SK-N-SH treated with all-trans-retinoic acid at 6 μM for 48 hours (cell line): ENCODE measurements around the gene EFHD1.
A peak's percentile ranks its signal among the peaks of the same experiment; 100 is the strongest.
"Not testable (repeated sequence)": the region's sequence is repeated elsewhere in the genome, so short reads cannot be mapped to it uniquely, and the experiment has no call there.

Experiments used
- ATAC-seq: fragments of 200-7000 bp; cut with Tn5 transposase; 3 replicates; pipeline ENCODE4 v1.9.1; 2020; ENCODE audit warnings: mild to moderate bottlenecking, moderate library complexity
- CSDC2 ChIP-seq: fragments of 250-450 bp; sonication (Bioruptor Pico); IDR thresholded peaks from 2 replicates; pipeline ENCODE4 v1.5.0; 2020; ENCODE audit warnings: mild to moderate bottlenecking, moderate library complexity
- ESRRG ChIP-seq: fragments of 250-450 bp; sonication (Bioruptor Pico); IDR thresholded peaks from 2 replicates; pipeline ENCODE4 v1.6.1; 2021; ENCODE audit warnings: mild to moderate bottlenecking
- GLIS3 ChIP-seq: fragments of 250-450 bp; sonication (Bioruptor Pico); IDR thresholded peaks from 2 replicates; pipeline ENCODE4 v1.5.0; 2020; ENCODE audit warnings: mild to moderate bottlenecking, moderate library complexity
- ISL1 ChIP-seq: fragments of 250-450 bp; sonication (Bioruptor Pico); IDR thresholded peaks from 2 replicates; pipeline ENCODE4 v2.1.2; 2022; ENCODE audit warnings: mild to moderate bottlenecking, moderate library complexity
- OSR1 ChIP-seq: fragments of 250-450 bp; sonication (Bioruptor Pico); IDR thresholded peaks from 2 replicates; pipeline ENCODE4 v1.8.0; 2022; ENCODE audit warnings: moderate library complexity, mild to moderate bottlenecking, inconsistent platforms
- PPARA ChIP-seq: fragments of 250-450 bp; sonication (Bioruptor Pico); IDR thresholded peaks from 2 replicates; pipeline ENCODE4 v1.5.0; 2020; ENCODE audit warnings: mild to moderate bottlenecking, borderline replicate concordance
- RARB ChIP-seq: fragments of 250-450 bp; sonication (Bioruptor Pico); IDR thresholded peaks from 2 replicates; pipeline ENCODE4 v1.8.0; 2021; ENCODE audit warnings: mild to moderate bottlenecking, moderate library complexity
- SNAI2 ChIP-seq: fragments of 250-450 bp; sonication (Bioruptor Pico); IDR thresholded peaks from 2 replicates; pipeline ENCODE4 v1.5.0; 2020; ENCODE audit warnings: mild to moderate bottlenecking, moderate library complexity
- TCF4 ChIP-seq: fragments of 250-450 bp; sonication (Bioruptor Pico); IDR thresholded peaks from 2 replicates; pipeline ENCODE4 v1.8.0; 2021; ENCODE audit warnings: mild to moderate bottlenecking, moderate library complexity, borderline replicate concordance
- TOX ChIP-seq: fragments of 250-450 bp; sonication (Bioruptor Pico); IDR thresholded peaks from 2 replicates; pipeline ENCODE4 v1.8.0; 2021; ENCODE audit warnings: mild to moderate bottlenecking, moderate library complexity, borderline replicate concordance
- ZC3H10 ChIP-seq: fragments of 250-450 bp; sonication (Bioruptor Pico); IDR thresholded peaks from 2 replicates; pipeline ENCODE4 v1.5.1; 2021; ENCODE audit warnings: mild to moderate bottlenecking, moderate library complexity
- ZFP3 ChIP-seq: fragments of 250-450 bp; sonication (Bioruptor Pico); IDR thresholded peaks from 2 replicates; pipeline ENCODE4 v1.5.0; 2020; ENCODE audit warnings: mild to moderate bottlenecking, moderate library complexity
- ZNF565 ChIP-seq: fragments of 450-650 bp; formaldehyde crosslinking; conservative IDR thresholded peaks from 2 replicates; pipeline ENCODE4 v1.5.0; 2020; ENCODE audit warnings: low read depth, mild to moderate bottlenecking, moderate library complexity
- ZNF70 ChIP-seq: fragments of 450-650 bp; formaldehyde crosslinking; IDR thresholded peaks from 2 replicates; pipeline ENCODE4 v1.5.0; 2020; ENCODE audit warnings: mild to moderate bottlenecking, moderate library complexity
- ZNF8 ChIP-seq: fragments of 450-650 bp; formaldehyde crosslinking; IDR thresholded peaks from 2 replicates; pipeline ENCODE4 v1.5.0; 2020; ENCODE audit warnings: mild to moderate bottlenecking, moderate library complexity
- TF ChIP-seq, protein P1 (sequence below): fragments of 250-450 bp; sonication (Bioruptor Pico); IDR thresholded peaks from 2 replicates; pipeline ENCODE4 v1.5.1; 2021; ENCODE audit warnings: mild to moderate bottlenecking, moderate library complexity
- TF ChIP-seq, protein P2 (sequence below): fragments of 250-450 bp; sonication (Bioruptor Pico); IDR thresholded peaks from 2 replicates; pipeline ENCODE4 v1.5.1; 2020; ENCODE audit warnings: low read depth, mild to moderate bottlenecking, moderate library complexity
- TF ChIP-seq, protein P3 (sequence below): fragments of 250-450 bp; sonication (Bioruptor Pico); IDR thresholded peaks from 2 replicates; pipeline ENCODE4 v1.8.0; 2020; ENCODE audit warnings: mild to moderate bottlenecking, moderate library complexity, borderline replicate concordance
- TF ChIP-seq, protein P4 (sequence below): fragments of 250-450 bp; sonication (Bioruptor Pico); IDR thresholded peaks from 2 replicates; pipeline ENCODE4 v1.8.0; 2021; ENCODE audit warnings: low read depth, mild to moderate bottlenecking, moderate library complexity, borderline replicate concordance

Gene EFHD1

DNA sequence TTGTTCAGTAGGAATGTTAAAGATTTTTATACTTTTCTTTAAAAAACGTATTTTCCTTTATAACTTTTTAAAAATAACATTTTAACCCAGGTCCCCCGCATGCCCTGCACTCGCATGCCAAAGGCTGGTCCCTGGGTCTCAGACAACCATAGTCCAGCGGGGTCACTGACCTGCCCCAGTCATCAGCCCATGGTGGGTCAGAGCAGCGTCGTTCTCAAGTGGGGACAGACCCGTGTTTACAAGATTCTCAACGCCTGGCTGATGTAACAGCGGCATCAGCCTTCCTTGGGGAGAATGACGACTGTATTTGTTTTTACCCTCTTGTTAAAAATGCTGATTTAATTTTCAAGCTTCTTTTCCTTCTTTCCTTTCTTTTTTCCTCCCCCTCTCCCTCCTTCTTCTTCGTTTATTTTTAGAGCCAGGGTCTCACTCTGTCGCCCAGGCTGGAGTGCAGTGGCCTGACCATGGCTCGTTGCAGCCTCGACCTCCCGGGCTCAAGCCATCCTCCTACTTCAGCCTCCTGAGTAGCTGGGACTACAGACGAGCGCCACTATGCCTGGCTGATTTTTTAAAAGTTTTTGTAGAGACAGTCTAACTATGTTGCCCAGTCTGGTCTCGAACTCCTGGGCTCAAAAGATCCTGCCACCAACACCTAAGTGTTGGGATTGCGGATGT, 1.0 kb upstream of the EFHD1 start:
- ATAC-seq, result peak; percentile 4
- no peak for TF ChIP-seq RARB (CRISPR knock-in tag)
- no peak for TF ChIP-seq PPARA (CRISPR knock-in tag)
- no peak for TF ChIP-seq ZFP3 (CRISPR knock-in tag)
- no peak for TF ChIP-seq SNAI2 (CRISPR knock-in tag)
- no peak for TF ChIP-seq ZC3H10 (CRISPR knock-in tag)
- TF ChIP-seq, protein P1, sequence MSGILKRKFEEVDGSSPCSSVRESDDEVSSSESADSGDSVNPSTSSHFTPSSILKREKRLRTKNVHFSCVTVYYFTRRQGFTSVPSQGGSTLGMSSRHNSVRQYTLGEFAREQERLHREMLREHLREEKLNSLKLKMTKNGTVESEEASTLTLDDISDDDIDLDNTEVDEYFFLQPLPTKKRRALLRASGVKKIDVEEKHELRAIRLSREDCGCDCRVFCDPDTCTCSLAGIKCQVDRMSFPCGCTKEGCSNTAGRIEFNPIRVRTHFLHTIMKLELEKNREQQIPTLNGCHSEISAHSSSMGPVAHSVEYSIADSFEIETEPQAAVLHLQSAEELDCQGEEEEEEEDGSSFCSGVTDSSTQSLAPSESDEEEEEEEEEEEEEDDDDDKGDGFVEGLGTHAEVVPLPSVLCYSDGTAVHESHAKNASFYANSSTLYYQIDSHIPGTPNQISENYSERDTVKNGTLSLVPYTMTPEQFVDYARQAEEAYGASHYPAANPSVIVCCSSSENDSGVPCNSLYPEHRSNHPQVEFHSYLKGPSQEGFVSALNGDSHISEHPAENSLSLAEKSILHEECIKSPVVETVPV (CRISPR knock-in tag), result no peak
- no peak for TF ChIP-seq ZNF70 (CRISPR knock-in tag)
- no peak for TF ChIP-seq ZNF8
- TF ChIP-seq, protein P2, sequence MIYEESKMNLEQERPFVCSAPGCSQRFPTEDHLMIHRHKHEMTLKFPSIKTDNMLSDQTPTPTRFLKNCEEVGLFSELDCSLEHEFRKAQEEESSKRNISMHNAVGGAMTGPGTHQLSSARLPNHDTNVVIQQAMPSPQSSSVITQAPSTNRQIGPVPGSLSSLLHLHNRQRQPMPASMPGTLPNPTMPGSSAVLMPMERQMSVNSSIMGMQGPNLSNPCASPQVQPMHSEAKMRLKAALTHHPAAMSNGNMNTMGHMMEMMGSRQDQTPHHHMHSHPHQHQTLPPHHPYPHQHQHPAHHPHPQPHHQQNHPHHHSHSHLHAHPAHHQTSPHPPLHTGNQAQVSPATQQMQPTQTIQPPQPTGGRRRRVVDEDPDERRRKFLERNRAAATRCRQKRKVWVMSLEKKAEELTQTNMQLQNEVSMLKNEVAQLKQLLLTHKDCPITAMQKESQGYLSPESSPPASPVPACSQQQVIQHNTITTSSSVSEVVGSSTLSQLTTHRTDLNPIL (CRISPR knock-in tag), result no peak
- no peak for TF ChIP-seq TCF4 (CRISPR knock-in tag)
- TF ChIP-seq OSR1 (CRISPR knock-in tag), result no peak
- TF ChIP-seq ESRRG (CRISPR knock-in tag), result no peak
- TF ChIP-seq, protein P3, sequence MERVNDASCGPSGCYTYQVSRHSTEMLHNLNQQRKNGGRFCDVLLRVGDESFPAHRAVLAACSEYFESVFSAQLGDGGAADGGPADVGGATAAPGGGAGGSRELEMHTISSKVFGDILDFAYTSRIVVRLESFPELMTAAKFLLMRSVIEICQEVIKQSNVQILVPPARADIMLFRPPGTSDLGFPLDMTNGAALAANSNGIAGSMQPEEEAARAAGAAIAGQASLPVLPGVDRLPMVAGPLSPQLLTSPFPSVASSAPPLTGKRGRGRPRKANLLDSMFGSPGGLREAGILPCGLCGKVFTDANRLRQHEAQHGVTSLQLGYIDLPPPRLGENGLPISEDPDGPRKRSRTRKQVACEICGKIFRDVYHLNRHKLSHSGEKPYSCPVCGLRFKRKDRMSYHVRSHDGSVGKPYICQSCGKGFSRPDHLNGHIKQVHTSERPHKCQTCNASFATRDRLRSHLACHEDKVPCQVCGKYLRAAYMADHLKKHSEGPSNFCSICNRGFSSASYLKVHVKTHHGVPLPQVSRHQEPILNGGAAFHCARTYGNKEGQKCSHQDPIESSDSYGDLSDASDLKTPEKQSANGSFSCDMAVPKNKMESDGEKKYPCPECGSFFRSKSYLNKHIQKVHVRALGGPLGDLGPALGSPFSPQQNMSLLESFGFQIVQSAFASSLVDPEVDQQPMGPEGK (CRISPR knock-in tag), result no peak
- no peak for TF ChIP-seq ISL1 (CRISPR knock-in tag)
- TF ChIP-seq TOX, result no peak
- no peak for TF ChIP-seq GLIS3 (CRISPR knock-in tag)

DNA sequence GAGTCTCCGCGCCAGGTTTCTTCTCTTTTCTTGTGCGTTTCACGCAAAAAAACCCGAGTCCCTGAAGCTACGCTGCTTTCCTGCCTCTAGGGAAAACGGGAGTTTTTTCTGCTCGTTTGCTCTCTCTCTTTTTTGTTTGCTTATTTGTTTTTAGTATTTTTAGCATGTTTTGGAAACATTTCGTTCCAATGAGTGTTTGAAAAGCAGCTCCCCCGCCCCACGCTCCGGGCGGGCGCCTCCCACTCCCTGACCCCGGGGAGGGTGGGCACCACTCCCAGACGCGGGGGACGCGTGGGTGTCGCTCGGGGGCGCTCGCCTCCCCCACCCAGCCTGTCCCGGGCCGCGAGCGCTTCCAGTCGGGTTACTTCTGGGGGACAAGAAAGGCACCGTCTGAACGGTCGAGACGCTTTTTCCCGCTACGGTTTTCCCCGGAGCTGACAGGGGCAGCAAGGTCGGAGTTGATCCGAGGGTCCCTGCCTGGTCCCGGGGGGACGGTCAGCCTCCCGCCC, 446 bp upstream of the EFHD1 start:
- TF ChIP-seq TCF4 (CRISPR knock-in tag) (no peak), CSDC2 (CRISPR knock-in tag) (no peak), ZFP3 (CRISPR knock-in tag) (no peak)
- TF ChIP-seq, protein P4, sequence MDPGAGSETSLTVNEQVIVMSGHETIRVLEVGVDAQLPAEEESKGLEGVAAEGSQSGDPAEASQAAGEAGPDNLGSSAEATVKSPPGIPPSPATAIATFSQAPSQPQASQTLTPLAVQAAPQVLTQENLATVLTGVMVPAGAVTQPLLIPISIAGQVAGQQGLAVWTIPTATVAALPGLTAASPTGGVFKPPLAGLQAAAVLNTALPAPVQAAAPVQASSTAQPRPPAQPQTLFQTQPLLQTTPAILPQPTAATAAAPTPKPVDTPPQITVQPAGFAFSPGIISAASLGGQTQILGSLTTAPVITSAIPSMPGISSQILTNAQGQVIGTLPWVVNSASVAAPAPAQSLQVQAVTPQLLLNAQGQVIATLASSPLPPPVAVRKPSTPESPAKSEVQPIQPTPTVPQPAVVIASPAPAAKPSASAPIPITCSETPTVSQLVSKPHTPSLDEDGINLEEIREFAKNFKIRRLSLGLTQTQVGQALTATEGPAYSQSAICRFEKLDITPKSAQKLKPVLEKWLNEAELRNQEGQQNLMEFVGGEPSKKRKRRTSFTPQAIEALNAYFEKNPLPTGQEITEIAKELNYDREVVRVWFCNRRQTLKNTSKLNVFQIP (CRISPR knock-in tag), result no peak
- TF ChIP-seq, protein P1 (CRISPR knock-in tag), result no peak
- ATAC-seq, result peak; percentile 45

DNA sequence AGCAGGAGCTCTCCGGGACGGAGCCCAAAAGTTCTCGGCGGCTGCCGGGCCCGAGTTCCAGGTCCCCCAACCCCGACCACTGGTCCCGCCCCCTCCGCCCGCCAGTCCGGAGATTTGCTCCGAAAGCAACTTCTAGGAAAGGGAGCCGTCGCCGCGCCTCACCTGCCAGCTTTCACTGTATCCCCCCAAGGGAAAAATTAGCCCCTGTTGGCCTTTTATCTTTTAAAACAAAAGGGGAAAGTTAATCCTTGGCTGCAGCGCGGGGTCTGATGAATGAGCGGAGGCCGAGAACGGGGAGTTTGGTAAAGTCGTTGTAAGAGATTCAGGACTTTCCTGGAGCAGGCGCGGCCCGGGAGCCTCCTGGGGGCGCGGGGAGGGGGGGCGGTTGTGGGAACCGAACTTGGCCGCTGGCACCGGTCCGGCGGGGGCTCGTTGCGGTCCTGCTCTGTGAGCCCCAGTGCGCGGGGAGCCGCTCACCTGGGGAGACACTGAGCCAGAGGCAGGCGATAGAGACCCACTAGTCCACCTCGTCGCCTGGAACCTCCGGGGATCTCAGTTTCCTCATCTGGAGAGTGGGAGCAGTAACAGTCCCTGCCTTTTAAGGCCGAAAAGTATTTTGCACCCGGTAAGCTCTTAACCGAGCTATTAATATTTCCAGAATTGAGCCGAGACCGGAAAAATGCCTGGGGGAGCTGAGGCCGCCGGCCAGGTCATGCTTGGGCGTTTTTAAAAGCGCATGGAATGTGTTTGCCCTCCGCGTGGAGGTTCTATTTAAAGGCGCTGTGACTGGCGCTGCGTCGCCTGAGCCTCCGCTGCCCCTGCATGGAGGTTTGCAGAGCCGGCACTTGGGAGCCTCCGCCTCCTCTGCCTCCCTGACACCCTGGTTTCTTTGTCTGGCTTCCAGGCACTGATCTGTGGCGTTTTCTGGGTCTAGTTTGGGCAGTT, 1.1 kb downstream of the EFHD1 start:
- TF ChIP-seq GLIS3 (CRISPR knock-in tag), result no peak
- no peak for TF ChIP-seq SNAI2 (CRISPR knock-in tag)
- TF ChIP-seq ZNF565 (CRISPR knock-in tag), result no peak
- TF ChIP-seq ZC3H10 (CRISPR knock-in tag), result no peak
- TF ChIP-seq PPARA (CRISPR knock-in tag), result no peak
- TF ChIP-seq, protein P2 (CRISPR knock-in tag), result no peak
- no peak for TF ChIP-seq TCF4 (CRISPR knock-in tag)
- peak; percentile 8; the same call in 1 of the 3 replicates for ATAC-seq

DNA sequence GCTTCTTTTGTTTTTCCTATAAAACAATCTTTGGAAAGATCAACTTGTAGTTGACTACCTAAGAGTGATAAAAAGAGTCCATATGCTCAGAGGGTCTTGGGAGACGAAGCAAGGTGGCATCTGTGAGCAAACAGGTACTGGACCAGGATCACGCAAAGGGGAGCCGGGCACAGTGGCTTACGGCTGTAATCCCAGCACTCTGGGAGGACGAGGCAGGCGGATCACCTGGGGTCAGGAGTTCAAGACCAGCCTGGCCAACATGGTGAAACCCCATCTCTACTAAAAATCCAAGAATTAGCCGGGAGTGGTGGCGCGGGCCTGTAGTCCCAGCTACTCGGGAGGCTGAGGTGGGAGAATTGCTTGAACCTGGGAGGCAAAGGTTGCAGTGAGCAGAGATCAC, 2.0 kb downstream of the EFHD1 start:
- ATAC-seq, result not testable (repeated sequence)
